HepG2 (cell line): ENCODE results near the gene CISD1. TPM values are rescaled to one million over a fixed set of nuclear protein-coding genes. Genes with fewer than 3 reads are reported as not detected.

Experiments used
- DNMT1 ChIP-seq: sonication (generic); formaldehyde crosslinking; IDR thresholded peaks from 2 replicates; pipeline ENCODE4 v1.5.1; 2020; ENCODE audit warnings: mild to moderate bottlenecking, missing genetic modification reagents
- IKZF1 ChIP-seq: fragments of 450-650 bp; IDR thresholded peaks from 2 replicates; pipeline ENCODE4 v1.7.1; 2016
- KAT7 ChIP-seq: IDR thresholded peaks from 2 replicates; pipeline ENCODE4 v1.6.1; 2018; ENCODE audit warnings: borderline replicate concordance, missing compliant biosample characterization
- NR2C2 ChIP-seq: sonication (generic); formaldehyde crosslinking; IDR thresholded peaks from 2 replicates; pipeline ENCODE4 v1.4.0; 2020; ENCODE audit warnings: missing genetic modification reagents, mild to moderate bottlenecking, moderate library complexity, borderline replicate concordance
- RORA ChIP-seq: sonication (generic); formaldehyde crosslinking; IDR thresholded peaks from 2 replicates; pipeline ENCODE4 v1.5.0; 2020; ENCODE audit warnings: mild to moderate bottlenecking, missing genetic modification reagents, moderate library complexity
- SAP130 ChIP-seq: IDR thresholded peaks from 2 replicates; pipeline ENCODE4 v1.6.1; 2016; ENCODE audit warnings: low read depth
- ZNF124 ChIP-seq: sonication (generic); formaldehyde crosslinking; IDR thresholded peaks from 2 replicates; pipeline ENCODE4 v1.4.0; 2020; ENCODE audit warnings: missing genetic modification reagents
- polyA plus RNA-seq, 8 experiments: library from polyadenylated mRNA; depleted of rRNA in 3 of 8; stranded (reverse) in 7 of 8; unstranded in 1 of 8; fragments of >200 nt; fragmentation: Illumina TruSeq in 4 of 8; extraction: Trizol in 4 of 8; gene quantifications; 2 replicates each; pipeline versions ENCODE4 v1.2.1 to v1.2.3, GENCODE V29; 2011 to 2016; ENCODE audit warnings: low read depth in 4 of 8, missing spikeins in 1 of 8, mixed read lengths in 1 of 8; ENCODE audit not compliant: insufficient read depth in 1 of 8
- total RNA-seq, 5 experiments: library from RNA; depleted of rRNA; stranded (reverse); fragments of >200 nt; fragmentation: Illumina TruSeq; extraction: Trizol; gene quantifications; 2 replicates each; pipeline ENCODE4 v1.2.3, GENCODE V29; 2016; ENCODE audit warnings: low read depth in 1 of 5
- TF ChIP-seq, protein P1 (sequence below): sonication (generic); formaldehyde crosslinking; IDR thresholded peaks from 2 replicates; pipeline ENCODE4 v1.4.0; 2020; ENCODE audit warnings: missing genetic modification reagents
- TF ChIP-seq, protein P2 (sequence below): sonication (generic); formaldehyde crosslinking; IDR thresholded peaks from 2 replicates; pipeline ENCODE4 v1.5.0; 2020; ENCODE audit warnings: mild to moderate bottlenecking, low read depth, missing genetic modification reagents, borderline replicate concordance
- TF ChIP-seq, protein P3 (sequence below): sonication (generic); formaldehyde crosslinking; IDR thresholded peaks from 2 replicates; pipeline ENCODE4 v1.9.0; 2021; ENCODE audit warnings: mild to moderate bottlenecking, missing genetic modification reagents

CISD1 gene
- total and polyA plus RNA-seq, 2 of the 13 experiments (the other 11 are each of a cell fraction or from before 2014, with no cell fraction given): 63.4 to 78.9 TPM

DNA sequence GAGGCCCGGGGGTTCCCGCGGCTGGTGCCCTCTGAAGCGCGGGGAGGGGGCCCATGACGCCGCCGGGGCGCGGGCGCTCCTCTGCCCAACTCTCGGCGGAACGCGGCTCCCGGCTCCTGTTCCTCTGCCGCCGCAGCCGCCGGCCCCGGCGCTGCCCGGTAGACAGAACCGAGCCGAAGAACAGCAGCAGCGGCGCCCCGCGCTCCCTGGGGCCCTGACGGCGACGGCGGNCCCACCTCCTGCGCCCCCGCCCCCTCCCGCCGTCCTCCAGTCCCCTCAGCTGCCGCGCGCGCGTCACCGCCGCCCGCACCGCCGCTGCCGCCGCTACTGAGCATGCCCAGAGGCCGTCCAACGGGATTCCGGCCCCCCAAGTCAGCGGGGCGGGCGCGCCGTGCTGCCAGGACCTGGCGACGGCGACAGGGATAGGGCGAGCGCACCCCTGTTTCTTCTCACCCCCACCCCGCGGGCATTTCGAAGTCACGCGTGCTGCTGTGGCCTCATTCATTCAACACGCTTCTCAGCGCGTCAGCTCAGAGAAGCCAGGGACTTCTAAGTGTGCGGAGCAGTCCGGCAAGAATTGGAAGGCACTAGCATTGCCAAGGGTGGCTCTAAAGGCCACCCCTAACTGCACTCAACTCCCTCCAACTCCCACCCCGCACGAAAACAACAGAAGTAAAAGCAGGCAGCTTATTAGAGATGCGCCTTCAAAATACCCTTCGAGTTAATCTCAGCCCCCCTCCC, 1.1 kb upstream of the CISD1 start, which contains the start of gene IPMK (continued):
- no peak for TF ChIP-seq ZNF124 (CRISPR knock-in tag)
- no peak for TF ChIP-seq NR2C2 (CRISPR knock-in tag)
- peak; percentile 31; the same call in 1 of the 2 replicates for TF ChIP-seq KAT7
- no peak for TF ChIP-seq IKZF1
- TF ChIP-seq, protein P1, sequence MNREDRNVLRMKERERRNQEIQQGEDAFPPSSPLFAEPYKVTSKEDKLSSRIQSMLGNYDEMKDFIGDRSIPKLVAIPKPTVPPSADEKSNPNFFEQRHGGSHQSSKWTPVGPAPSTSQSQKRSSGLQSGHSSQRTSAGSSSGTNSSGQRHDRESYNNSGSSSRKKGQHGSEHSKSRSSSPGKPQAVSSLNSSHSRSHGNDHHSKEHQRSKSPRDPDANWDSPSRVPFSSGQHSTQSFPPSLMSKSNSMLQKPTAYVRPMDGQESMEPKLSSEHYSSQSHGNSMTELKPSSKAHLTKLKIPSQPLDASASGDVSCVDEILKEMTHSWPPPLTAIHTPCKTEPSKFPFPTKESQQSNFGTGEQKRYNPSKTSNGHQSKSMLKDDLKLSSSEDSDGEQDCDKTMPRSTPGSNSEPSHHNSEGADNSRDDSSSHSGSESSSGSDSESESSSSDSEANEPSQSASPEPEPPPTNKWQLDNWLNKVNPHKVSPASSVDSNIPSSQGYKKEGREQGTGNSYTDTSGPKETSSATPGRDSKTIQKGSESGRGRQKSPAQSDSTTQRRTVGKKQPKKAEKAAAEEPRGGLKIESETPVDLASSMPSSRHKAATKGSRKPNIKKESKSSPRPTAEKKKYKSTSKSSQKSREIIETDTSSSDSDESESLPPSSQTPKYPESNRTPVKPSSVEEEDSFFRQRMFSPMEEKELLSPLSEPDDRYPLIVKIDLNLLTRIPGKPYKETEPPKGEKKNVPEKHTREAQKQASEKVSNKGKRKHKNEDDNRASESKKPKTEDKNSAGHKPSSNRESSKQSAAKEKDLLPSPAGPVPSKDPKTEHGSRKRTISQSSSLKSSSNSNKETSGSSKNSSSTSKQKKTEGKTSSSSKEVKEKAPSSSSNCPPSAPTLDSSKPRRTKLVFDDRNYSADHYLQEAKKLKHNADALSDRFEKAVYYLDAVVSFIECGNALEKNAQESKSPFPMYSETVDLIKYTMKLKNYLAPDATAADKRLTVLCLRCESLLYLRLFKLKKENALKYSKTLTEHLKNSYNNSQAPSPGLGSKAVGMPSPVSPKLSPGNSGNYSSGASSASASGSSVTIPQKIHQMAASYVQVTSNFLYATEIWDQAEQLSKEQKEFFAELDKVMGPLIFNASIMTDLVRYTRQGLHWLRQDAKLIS (CRISPR knock-in tag): no peak
- no peak for TF ChIP-seq RORA
- TF ChIP-seq, protein P2, sequence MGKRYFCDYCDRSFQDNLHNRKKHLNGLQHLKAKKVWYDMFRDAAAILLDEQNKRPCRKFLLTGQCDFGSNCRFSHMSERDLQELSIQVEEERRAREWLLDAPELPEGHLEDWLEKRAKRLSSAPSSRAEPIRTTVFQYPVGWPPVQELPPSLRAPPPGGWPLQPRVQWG (CRISPR knock-in tag): no peak; the same call in 1 of the 2 replicates
- peak; percentile 86 for TF ChIP-seq SAP130 (CRISPR knock-in tag)
- TF ChIP-seq, protein P3, sequence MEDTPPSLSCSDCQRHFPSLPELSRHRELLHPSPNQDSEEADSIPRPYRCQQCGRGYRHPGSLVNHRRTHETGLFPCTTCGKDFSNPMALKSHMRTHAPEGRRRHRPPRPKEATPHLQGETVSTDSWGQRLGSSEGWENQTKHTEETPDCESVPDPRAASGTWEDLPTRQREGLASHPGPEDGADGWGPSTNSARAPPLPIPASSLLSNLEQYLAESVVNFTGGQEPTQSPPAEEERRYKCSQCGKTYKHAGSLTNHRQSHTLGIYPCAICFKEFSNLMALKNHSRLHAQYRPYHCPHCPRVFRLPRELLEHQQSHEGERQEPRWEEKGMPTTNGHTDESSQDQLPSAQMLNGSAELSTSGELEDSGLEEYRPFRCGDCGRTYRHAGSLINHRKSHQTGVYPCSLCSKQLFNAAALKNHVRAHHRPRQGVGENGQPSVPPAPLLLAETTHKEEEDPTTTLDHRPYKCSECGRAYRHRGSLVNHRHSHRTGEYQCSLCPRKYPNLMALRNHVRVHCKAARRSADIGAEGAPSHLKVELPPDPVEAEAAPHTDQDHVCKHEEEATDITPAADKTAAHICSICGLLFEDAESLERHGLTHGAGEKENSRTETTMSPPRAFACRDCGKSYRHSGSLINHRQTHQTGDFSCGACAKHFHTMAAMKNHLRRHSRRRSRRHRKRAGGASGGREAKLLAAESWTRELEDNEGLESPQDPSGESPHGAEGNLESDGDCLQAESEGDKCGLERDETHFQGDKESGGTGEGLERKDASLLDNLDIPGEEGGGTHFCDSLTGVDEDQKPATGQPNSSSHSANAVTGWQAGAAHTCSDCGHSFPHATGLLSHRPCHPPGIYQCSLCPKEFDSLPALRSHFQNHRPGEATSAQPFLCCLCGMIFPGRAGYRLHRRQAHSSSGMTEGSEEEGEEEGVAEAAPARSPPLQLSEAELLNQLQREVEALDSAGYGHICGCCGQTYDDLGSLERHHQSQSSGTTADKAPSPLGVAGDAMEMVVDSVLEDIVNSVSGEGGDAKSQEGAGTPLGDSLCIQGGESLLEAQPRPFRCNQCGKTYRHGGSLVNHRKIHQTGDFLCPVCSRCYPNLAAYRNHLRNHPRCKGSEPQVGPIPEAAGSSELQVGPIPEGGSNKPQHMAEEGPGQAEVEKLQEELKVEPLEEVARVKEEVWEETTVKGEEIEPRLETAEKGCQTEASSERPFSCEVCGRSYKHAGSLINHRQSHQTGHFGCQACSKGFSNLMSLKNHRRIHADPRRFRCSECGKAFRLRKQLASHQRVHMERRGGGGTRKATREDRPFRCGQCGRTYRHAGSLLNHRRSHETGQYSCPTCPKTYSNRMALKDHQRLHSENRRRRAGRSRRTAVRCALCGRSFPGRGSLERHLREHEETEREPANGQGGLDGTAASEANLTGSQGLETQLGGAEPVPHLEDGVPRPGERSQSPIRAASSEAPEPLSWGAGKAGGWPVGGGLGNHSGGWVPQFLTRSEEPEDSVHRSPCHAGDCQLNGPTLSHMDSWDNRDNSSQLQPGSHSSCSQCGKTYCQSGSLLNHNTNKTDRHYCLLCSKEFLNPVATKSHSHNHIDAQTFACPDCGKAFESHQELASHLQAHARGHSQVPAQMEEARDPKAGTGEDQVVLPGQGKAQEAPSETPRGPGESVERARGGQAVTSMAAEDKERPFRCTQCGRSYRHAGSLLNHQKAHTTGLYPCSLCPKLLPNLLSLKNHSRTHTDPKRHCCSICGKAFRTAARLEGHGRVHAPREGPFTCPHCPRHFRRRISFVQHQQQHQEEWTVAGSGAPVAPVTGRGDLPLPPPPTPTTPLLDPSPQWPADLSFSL (CRISPR knock-in tag): 0 out of 2 replicates have a peak, but pooled peaks have one; percentile 15
- TF ChIP-seq DNMT1 (CRISPR knock-in tag): no peak
